ENCODE data around the gene PPFIA4. TPM values are rescaled to one million over a fixed set of nuclear protein-coding genes. Genes with fewer than 3 reads are reported as not detected.

PPFIA4 gene
- total RNA-seq, 1 experiment from 2014 or later, result 0.08 TPM

GRCh38 chr1:203057911-203058675 lies 31.8 kb downstream of the PPFIA4 start:
- DNase-seq (ENCODE audit: low spot score), result no peak

DNA sequence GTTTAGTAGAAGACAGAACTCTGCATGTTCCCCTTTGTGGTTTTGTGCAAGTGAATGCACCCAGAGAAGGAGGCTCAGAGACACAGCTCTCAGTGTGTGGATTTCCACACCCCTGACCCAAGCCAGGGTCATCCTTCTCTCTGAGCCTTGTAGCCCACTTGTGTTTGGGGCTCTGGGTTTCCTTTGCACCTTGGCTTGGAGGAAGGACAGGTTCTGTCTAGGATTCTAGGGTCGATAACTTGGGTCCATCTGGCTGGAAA lies 32.3 kb downstream of the PPFIA4 start:
- DNase-seq (ENCODE audit: low spot score), result no peak

- DNase-seq (ENCODE audit: low spot score), result no peak
These were observed 33.2 kb downstream of the PPFIA4 start for GRCh38 chr1:203059485-203059884.

DNA sequence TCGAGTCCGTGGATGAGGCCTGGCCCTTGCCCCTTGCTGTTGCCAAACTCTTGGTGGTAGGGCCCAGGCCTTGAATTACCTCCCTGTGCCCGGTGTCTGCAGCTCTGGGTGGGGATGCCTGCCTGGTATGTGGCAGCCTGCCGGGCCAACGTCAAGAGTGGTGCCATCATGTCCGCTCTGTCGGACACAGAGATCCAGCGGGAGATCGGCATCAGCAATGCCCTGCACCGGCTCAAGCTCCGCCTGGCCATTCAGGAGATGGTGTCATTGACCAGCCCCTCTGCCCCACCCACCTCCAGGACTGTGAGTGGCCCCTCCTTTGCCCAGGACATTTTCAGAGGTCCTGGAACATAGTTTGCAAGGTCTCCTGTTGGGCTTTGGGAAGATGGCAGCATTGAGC lies 33.8 kb downstream of the PPFIA4 start:
- DNase-seq (ENCODE audit: low spot score), result no peak

- DNase-seq (ENCODE audit: low spot score), result no peak
These were observed 37.0 kb downstream of the PPFIA4 start for GRCh38 chr1:203063287-203063686.

GRCh38 chr1:203065191-203065590 lies 38.9 kb downstream of the PPFIA4 start:
- DNase-seq (ENCODE audit: low spot score), result no peak

DNA sequence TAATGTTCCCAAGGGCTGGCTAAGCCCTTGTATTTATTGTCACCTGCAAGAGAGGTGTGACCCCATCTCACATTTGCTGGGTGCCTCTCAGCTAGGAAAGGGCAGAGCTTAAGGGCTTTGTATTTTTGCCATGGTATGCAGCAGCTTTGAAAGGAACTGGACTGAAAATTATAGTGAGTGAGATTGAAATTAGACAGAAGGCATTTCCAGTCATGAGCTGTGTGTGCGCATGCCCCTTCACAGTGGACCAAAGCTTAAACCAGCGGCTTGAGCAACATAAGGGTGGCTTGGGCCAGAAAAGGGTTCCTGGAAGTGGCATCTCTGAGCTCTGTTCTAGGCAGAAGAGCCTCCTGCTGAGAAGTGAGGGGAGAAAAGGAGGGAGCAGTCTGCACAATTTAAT lies 39.7 kb downstream of the PPFIA4 start:
- no peak for DNase-seq (ENCODE audit: low spot score)

GRCh38 chr1:203066965-203067364 lies 40.7 kb downstream of the PPFIA4 start:
- DNase-seq (ENCODE audit: low spot score), result no peak

DNA sequence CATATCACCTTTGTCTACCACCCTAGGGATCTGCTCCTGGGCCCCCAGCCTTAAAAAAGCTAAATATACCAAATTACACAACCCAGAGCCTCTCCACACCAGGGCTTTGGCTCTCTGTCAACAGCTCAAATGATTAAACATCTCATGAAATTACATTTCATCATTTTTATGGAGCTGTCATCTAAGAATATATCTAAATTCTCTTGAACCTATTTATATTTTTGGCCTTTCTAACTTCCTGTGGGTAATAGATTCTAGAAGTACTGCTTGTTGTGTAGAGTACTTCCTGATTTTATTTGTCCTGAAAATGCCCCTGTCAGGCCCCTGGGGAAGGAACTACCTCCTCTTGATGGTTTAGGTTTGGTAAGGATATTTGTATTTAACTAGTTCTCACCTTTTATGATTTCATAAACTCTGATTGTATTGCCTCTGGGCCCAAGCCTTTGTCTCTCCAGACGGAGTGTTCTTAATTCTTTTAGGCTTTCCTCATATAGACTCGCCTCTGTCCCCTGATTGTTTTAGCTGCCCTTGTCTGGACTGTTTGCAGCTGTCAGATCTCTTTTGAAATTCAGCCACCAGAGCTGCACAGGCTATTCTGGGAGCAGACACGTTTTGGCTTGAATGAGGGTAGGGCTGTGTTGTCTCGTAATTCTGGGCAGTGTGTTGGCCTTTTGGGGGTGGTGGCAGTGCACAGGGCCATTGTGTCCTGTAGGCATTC lies 42.9 kb downstream of the PPFIA4 start:
- no peak for DNase-seq (ENCODE audit: low spot score)

GRCh38 chr1:203072002-203072602 lies 45.8 kb downstream of the PPFIA4 start:
- no peak for DNase-seq (ENCODE audit: low spot score)

DNA sequence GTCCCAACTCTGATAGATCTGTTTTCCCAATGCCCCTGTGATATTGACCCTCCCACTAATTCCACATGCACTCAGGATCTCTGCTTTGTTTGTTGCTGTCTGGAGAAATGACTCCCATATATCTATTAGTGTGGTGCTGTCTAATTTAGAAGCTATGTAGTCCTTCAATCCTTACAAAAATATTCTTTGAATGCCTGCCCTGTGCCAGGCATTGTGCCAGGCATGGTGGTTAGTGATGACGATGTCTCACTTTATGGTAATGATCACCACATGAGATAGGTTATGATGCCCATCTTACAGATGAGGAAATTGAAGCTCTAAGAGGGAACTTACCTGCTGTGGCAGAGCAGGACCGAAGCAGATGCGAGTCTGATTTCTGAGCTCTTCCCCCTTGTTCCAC lies 46.6 kb downstream of the PPFIA4 start:
- DNase-seq (ENCODE audit: low spot score), result no peak

DNA sequence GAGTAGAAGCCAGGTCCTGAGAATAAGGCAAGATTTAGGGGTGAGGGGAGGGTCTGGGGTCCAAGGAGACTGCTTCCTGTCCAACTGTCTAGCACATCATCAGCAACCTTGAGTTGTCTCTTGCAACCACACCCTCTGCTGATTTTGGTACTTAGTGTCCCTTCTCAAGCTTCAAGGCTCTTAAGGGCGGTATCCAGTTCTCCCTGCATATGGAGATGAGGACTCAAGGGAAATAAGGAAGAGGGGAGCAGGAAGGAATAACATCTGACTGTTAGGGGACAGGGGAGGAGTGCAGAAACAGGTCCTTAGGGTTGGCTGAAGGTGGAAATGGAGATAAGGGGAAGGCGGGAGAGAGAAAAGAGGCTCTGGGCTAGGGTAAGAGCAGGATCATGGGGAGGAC lies 47.2 kb downstream of the PPFIA4 start:
- DNase-seq (ENCODE audit: low spot score), result no peak

DNA sequence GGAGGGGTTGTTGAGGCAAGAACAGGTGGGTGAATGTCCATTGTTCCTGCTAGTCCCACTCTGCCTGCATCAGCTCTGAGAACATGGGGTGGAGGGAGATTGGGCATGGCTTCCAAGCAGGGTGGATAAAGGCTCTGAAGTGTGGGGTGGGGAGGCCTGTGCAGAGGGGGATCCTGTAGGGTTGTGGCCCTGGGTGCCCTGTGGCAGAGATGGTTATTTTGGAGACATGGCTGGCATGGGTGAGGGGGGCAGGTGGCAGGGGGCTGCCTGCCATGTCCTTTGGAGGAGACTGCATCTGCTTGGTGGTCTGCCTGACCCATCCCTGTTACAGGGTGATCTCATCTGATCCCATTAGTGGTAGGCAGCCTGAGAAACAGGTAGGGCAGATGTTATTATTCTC lies 48.3 kb downstream of the PPFIA4 start:
- no peak for DNase-seq (ENCODE audit: low spot score)

- DNase-seq (ENCODE audit: low spot score), result no peak
These were observed 49.1 kb downstream of the PPFIA4 start for GRCh38 chr1:203075236-203076030.

DNA sequence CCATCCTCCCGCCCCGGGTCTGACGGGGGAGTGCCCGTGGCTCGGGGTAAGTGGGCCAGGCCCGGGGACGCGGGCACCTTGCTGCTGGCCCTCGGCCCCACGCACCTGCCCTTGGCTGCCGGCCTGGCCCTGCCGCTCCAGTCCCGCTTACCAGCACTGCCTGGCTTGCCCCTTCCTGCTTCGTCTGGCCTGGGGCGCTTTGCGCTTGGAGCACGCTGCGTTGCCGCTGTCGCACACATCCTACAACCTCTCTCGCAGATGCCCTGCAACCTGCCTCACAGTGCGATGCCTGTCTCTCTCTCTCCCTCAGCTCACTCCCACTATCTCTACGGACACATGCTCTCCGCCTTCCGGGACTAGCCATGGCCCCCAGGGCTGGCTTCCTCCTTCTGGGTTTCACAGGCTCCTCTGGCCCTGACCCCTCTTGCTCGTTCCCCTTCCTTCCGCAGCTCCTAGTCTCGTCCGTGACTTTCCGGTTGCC lies 49.8 kb downstream of the PPFIA4 start:
- no peak for DNase-seq (ENCODE audit: low spot score)

DNA sequence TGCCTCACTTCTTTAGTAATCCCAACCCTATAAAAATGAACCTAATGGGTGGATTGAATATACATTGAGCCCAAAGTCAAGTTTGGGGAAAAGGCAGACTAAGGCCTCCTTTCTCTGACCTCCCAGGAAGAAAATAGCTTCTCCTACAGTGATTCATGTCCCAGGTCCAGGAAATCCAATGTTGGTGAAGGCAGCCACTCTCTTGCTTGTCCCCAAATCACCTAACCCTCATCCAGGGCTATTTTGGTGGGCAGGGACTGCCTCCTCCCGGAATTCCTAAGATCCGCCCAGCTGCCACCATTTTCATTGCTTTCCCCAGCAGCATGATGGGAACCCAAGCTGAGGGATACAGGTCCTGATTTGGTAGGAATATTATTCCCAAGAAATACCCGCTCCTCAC lies 51.1 kb downstream of the PPFIA4 start:
- no peak for DNase-seq (ENCODE audit: low spot score)

DNA sequence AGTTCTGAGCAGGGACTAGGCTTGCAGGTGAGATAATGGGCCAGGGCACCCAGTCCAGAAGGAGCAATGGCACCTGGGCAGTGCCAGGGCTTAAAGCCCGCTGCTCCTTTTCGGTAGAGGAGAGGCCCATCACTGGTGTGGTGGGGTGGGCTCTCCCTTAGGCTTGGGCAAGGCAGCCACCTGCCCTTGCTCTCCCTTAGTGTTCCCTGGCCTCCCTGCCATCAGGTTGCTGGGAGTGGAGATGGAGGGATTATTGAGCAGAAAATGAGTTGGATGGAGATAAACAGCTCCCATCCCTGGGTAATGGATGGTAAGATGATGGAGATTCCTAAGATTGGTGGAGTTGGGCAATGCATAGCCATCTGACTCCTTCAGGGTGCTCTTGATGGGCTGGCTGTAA lies 51.7 kb downstream of the PPFIA4 start:
- no peak for DNase-seq (ENCODE audit: low spot score)

GRCh38 chr1:203078478-203078877 lies 52.2 kb downstream of the PPFIA4 start:
- DNase-seq (ENCODE audit: low spot score), result no peak

- DNase-seq (ENCODE audit: low spot score), result no peak
These were observed 54.2 kb downstream of the PPFIA4 start for GRCh38 chr1:203080456-203080855.

DNA sequence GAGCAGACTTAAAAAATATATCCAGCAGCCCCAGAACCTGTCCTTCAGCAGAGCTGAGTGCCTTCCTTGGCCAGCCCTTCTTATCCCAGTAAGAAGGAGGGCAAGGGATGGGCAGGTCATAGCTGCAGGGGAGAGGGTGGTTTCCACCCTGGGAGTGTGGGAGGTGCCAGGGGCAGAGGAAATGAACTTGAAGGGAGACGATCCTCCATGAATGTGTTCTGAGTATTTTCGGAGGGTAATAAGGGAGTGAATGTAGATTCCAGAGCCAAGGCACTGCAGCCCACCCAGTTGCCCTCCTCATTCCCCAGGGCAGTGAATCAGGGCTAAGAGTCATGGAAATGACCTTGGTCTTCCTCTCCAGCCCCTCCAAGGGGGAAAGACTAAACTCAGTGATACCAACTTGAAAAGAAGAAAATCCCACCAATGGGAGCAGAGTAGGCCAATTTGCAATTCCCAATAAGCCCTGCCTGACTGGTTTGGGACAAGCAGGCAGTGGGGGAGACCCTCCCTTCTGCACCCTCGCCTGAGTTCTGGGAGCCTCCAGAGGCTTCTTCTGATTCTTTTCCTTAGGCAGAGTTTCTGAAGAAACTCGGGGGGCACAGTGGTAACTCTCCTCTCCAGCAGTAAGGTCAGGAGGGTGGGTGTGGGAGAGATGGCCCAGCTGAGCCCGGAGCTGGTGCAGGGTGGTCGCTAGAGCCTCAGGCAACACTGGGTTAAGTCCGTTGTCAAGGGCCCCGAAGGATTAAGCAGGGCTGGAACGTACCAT lies 55.4 kb downstream of the PPFIA4 start:
- no peak for DNase-seq (ENCODE audit: low spot score)

- no peak for DNase-seq (ENCODE audit: low spot score)
These were observed 55.9 kb downstream of the PPFIA4 start for GRCh38 chr1:203082231-203082505.
